ENCODE measurements around the gene ATOH8.

GRCh38 chr2:85706063-85706462 is 47.7 kb upstream of the ATOH8 start:
- no peak for TF ChIP-seq CREB1 (IDR thresholded peaks at IDR 0.05; ENCODE audit: low read depth)
- TF ChIP-seq REST (IDR thresholded peaks at IDR 0.05; ENCODE audit: low read depth), result no peak
- TF ChIP-seq RAD21 (IDR thresholded peaks at IDR 0.05; ENCODE audit: low read depth), result no peak
- TF ChIP-seq MAX (IDR thresholded peaks at IDR 0.05), result no peak
- no peak for TF ChIP-seq TCF12 (IDR thresholded peaks at IDR 0.05; ENCODE audit: low read depth)
- TF ChIP-seq CEBPB (IDR thresholded peaks at IDR 0.05), result no peak
- no peak for TF ChIP-seq TAF1 (IDR thresholded peaks at IDR 0.05; ENCODE audit: low read depth)

Measured in Ishikawa (cell line).